ENCODE data around the gene SULT4A1. TPM values are rescaled to one million over a fixed set of nuclear protein-coding genes. Genes with fewer than 3 reads are reported as not detected.

The SULT4A1 gene
- total and polyA plus RNA-seq, 2 donors (not counting 1 experiment from before 2014, with no cell fraction given), result not detected

GRCh38 chr22:43812890-43813289 lies 49.4 kb downstream of the SULT4A1 start:
- DNase-seq (no peak), ATAC-seq (ENCODE audit: low read depth) (no peak)
- WGBS (ENCODE audit: insufficient coverage), result 83% methylated on average over 2 of the region's 6 CpGs
- Mint-ChIP-seq H3K4me3 (peak overlapping the region; percentile 94), H3K4me1 (peaks cover 28% of the 10 kb centered on the region), H3K9me3 (ENCODE audit: insufficient read depth) (no peaks in the 10 kb centered on the region), H3K27ac (peak overlapping the region; percentile 85), H3K27me3 (peaks cover 2% of the 10 kb centered on the region)
- Histone ChIP-seq H3K27ac (ENCODE audit: low read length in 2 of 2) (peak overlapping the region in 1 of 2 donors; percentile 86), H3K9me3 (ENCODE audit: control extremely low read depth in 1 of 3, control insufficient read depth in 2 of 3, insufficient read depth in 1 of 3, low read length in 2 of 3) (no peaks in the 10 kb centered on the region), H3K4me3 (ENCODE audit: control extremely low read depth in 1 of 5, extremely low read depth in 1 of 5, insufficient read depth in 1 of 5, low read depth in 2 of 5, low read length in 4 of 5) (peak overlapping the region; percentile 39 to 92 (median 77)), H3K36me3 (replicated peaks in 1 of 2; ENCODE audit: control extremely low read depth in 1 of 2, control insufficient read depth in 1 of 2, extremely low read depth in 1 of 2, insufficient read depth in 2 of 2, low read length in 1 of 2) (no peaks in the 10 kb centered on the region), H3K27me3 (replicated peaks in 1 of 4; ENCODE audit: control extremely low read depth in 1 of 4, control insufficient read depth in 3 of 4, insufficient read depth in 4 of 4, low read length in 3 of 4) (no peaks in the 10 kb centered on the region), H3K4me1 (ENCODE audit: control insufficient read depth in 2 of 2, insufficient read depth in 2 of 2, low read length in 2 of 2) (peaks cover 12 to 17% of the 10 kb centered on the region in 2 donors), H3K79me2 (ENCODE audit: control insufficient read depth, insufficient read depth, low read length) (no peaks in the 10 kb centered on the region), H3K9ac (ENCODE audit: low read length) (peak overlapping the region; percentile 86), H4K20me1 (ENCODE audit: control insufficient read depth, insufficient read depth, low read length, poor library complexity, severe bottlenecking) (no peaks in the 10 kb centered on the region), H3K4me2 (replicated peaks; ENCODE audit: low read depth, low read length, poor library complexity, severe bottlenecking) (peak overlapping the region; percentile 92), H2AFZ (ENCODE audit: insufficient read depth, low read depth, low read length, poor library complexity, severe bottlenecking) (peak overlapping the region; percentile 91)
- intact Hi-C loops (cut with micrococcal nuclease), result loop anchor here (2.0 to 5.0 kb wide), 3 partner anchors 142 to 684 kb away; partner anchors contain the start of genes PARVG, RTL6 and SAMM50
- TF ChIP-seq EZH2 (IDR thresholded peaks at IDR 0.05; ENCODE audit: borderline replicate concordance, insufficient read depth, low read depth, low read length, poor library complexity, severe bottlenecking), result no peak
- CTCF ChIA-PET, result no interaction called here
- POLR2A ChIA-PET, result no interaction called here

- intact Hi-C loops (cut with micrococcal nuclease), result loop anchor here (2.0 to 5.0 kb wide), 3 partner anchors 143 to 685 kb away; partner anchors contain the start of genes PARVG, RTL6 and SAMM50
- ATAC-seq (ENCODE audit: low read depth) (peak; percentile 95), DNase-seq (peak; percentile 94)
- Mint-ChIP-seq H3K4me3 (peak within 1 kb of the TSS; percentile 94), H3K27me3 (peaks cover 5% of the 10 kb centered on the region), H3K9me3 (ENCODE audit: insufficient read depth) (no peaks in the 10 kb centered on the region), H3K4me1 (peaks cover 28% of the 10 kb centered on the region), H3K27ac (peak within 1 kb of the TSS; percentile 85)
- POLR2A ChIA-PET, result interaction anchor here (0.9 kb wide), 1 partner anchor 143 kb away, joined by 3 read pairs; the partner anchor contains the start of gene SAMM50
- peak within 1 kb of the TSS; percentile 86 for H3K9ac ChIP-seq (ENCODE audit: low read length)
- CTCF ChIA-PET, result no interaction called here
- H3K27me3 ChIP-seq (replicated peaks in 1 of 4; ENCODE audit: control extremely low read depth in 1 of 4, control insufficient read depth in 3 of 4, insufficient read depth in 4 of 4, low read length in 3 of 4), result no peaks in the 10 kb centered on the region
- no peaks in the 10 kb centered on the region for H3K79me2 ChIP-seq (ENCODE audit: control insufficient read depth, insufficient read depth, low read length)
- under 1% methylated on average over 54 of the region's 55 CpGs for WGBS (ENCODE audit: insufficient coverage)
- peak within 1 kb of the TSS; percentile 92 for H3K4me2 ChIP-seq (replicated peaks; ENCODE audit: low read depth, low read length, poor library complexity, severe bottlenecking)
- peaks cover 12 to 17% of the 10 kb centered on the region in 2 donors for H3K4me1 ChIP-seq (ENCODE audit: control insufficient read depth in 2 of 2, insufficient read depth in 2 of 2, low read length in 2 of 2)
- H3K27ac ChIP-seq (ENCODE audit: low read length in 2 of 2), result peak within 1 kb of the TSS; percentile 35 to 86
- H3K4me3 ChIP-seq (ENCODE audit: control extremely low read depth in 1 of 5, extremely low read depth in 1 of 5, insufficient read depth in 1 of 5, low read depth in 2 of 5, low read length in 4 of 5), result peak within 1 kb of the TSS; percentile 39 to 92 (median 77)
- no peaks in the 10 kb centered on the region for H4K20me1 ChIP-seq (ENCODE audit: control insufficient read depth, insufficient read depth, low read length, poor library complexity, severe bottlenecking)
- TF ChIP-seq CTCF (IDR thresholded peaks at IDR 0.05), result no peak
- no peak for TF ChIP-seq EZH2 (IDR thresholded peaks at IDR 0.05; ENCODE audit: borderline replicate concordance, insufficient read depth, low read depth, low read length, poor library complexity, severe bottlenecking)
- no peaks in the 10 kb centered on the region for H3K9me3 ChIP-seq (ENCODE audit: control extremely low read depth in 1 of 3, control insufficient read depth in 2 of 3, insufficient read depth in 1 of 3, low read length in 2 of 3)
- no peaks in the 10 kb centered on the region for H3K36me3 ChIP-seq (replicated peaks in 1 of 2; ENCODE audit: control extremely low read depth in 1 of 2, control insufficient read depth in 1 of 2, extremely low read depth in 1 of 2, insufficient read depth in 2 of 2, low read length in 1 of 2)
- peak within 1 kb of the TSS; percentile 91 for H2AFZ ChIP-seq (ENCODE audit: insufficient read depth, low read depth, low read length, poor library complexity, severe bottlenecking)
Observed at GRCh38 chr22:43812149-43812842, 50.0 kb downstream of the SULT4A1 start, which contains the start of gene EFCAB6. Gene EFCAB6, minus strand, starts transcription at chr22:43812305. Its CDS starts 29,987 bp downstream, at chr22:43782318.

Data from B cell (primary cell).